Esophagus squamous epithelium (tissue), 5 donors: ENCODE measurements around the gene NF2. TPM values are rescaled to one million over a fixed set of nuclear protein-coding genes. Genes with fewer than 3 reads are reported as not detected.

Source experiments
- DNase-seq: peaks from one replicate; lab custom pipeline; 2025; lab: John Stamatoyannopoulos, UW
- H3K27ac ChIP-seq, 4 donors: fragments of 200-600 bp; sonication (generic); one replicate each; pipeline ENCODE4 v1.5.1; 2016 to 2019; ENCODE audit warnings: mild to moderate bottlenecking in 1 of 4
- H3K27me3 ChIP-seq, 4 donors: fragments of 200-600 bp; sonication (generic); 1 replicate in 3 of 4; 2 replicates in 1 of 4; pipeline versions ENCODE4 v1.5.1 to v1.6.0; 2017 to 2021; ENCODE audit warnings: antibody characterized with exemption in 1 of 4
- H3K36me3 ChIP-seq, 3 donors: fragments of 200-600 bp; sonication (generic); one replicate each; pipeline ENCODE4 v1.5.1; 2016 to 2019
- H3K4me1 ChIP-seq, 3 donors: fragments of 200-600 bp; sonication (generic); one replicate each; pipeline ENCODE4 v1.5.1; 2017 to 2019
- H3K4me3 ChIP-seq, 4 donors: fragments of 200-600 bp; sonication (generic); 1 replicate in 3 of 4; 2 replicates in 1 of 4; pipeline ENCODE4 v1.5.1; 2016 to 2019; ENCODE audit warnings: mild to moderate bottlenecking in 2 of 4, moderate library complexity in 1 of 4
- H3K9me3 ChIP-seq, 3 donors: fragments of 200-600 bp; sonication (generic); one replicate each; pipeline ENCODE4 v1.5.1; 2016 to 2019
- POLR2A ChIP-seq, 4 donors: fragments of 450-650 bp; IDR thresholded peaks; one replicate each; pipeline ENCODE4 v1.6.1; 2017; ENCODE audit warnings: antibody characterized with exemption in 4 of 4, mild to moderate bottlenecking in 4 of 4, moderate library complexity in 3 of 4
- WGBS, 2 donors: methylation state at CpG; one replicate each; pipeline ENCODE4 v1.1.5; 2018; 5-methylcytosine and 5-hydroxymethylcytosine counted together
- intact Hi-C: fragments of 100-400 bp; cut with DNase I; formaldehyde crosslinking; loops from one replicate; pipeline ENCODE4 v1.15.0; 2022
- total RNA-seq, 4 donors: library from RNA; depleted of rRNA; stranded (reverse); fragments of >200 nt; gene quantifications; one replicate each; pipeline ENCODE4 v1.1.0, GENCODE V29; 2016
- TF ChIP-seq, protein P1 (sequence below), 6 experiments: fragments of 450-650 bp in 4 of 6; fragments of 200-600 bp in 2 of 6; sonication (generic) in 2 of 6; IDR thresholded peaks; one replicate each; pipeline ENCODE4 v1.5.1; 2016 to 2019; ENCODE audit warnings: antibody characterized with exemption in 6 of 6, mild to moderate bottlenecking in 4 of 6, moderate library complexity in 4 of 6
- donor health status: DM: yes; HTN: yes; CAD: no.

Gene NF2
- total RNA-seq, 4 donors from 2014 or later = 25.8 to 45.3 (median 34.1) TPM

DNA sequence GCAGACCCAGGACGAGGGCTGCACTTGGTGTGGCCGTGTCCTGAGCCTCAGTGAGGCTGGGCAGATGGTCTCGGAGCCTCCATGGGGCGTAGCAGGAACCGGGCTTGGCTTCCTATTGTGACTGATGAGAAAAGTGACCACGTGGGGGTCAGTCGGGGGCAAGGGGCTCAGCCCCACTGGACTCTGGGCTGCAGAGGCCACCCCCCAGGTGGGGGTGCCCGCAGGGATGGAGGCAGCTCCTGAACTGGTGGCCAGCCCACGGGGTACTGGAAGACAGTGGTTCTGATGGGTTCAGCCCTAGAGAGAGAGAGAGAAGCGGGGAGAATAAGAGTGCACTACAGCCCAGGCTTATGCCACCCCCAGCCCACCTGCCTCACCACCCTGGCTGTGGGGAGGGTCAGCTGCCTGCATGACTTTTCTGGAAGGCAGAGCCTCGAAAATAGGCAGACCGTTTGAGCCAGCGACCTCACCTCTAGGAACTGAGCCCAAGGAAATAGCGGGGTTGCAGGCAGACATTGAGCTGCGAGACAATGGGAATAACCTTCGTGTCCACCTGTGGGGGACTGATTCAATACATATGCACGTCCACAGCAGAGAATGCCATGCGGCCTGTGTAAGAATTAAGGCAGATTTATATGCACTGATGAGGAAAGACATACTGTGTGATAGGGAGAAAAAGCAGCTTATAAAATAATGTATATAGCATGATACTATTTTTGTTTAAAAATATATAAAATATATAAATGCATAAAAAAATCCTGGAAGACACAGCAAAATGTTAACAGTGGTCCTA, 127.8 kb downstream of the NF2 start:
- Histone ChIP-seq H3K4me1 (peaks cover 0 to 25% (median 10%) of the 10 kb centered on the region in 3 donors), H3K36me3 (peaks cover 0 to 12% (median 5%) of the 10 kb centered on the region in 3 donors), H3K27ac (no peak overlapping the region), H3K27me3 (peaks cover 0 to 6% (median 0%) of the 10 kb centered on the region in 4 donors), H3K9me3 (no peaks in the 10 kb centered on the region), H3K4me3 (no peak overlapping the region)
- 77 to 80% methylated on average over 12 to 15 of the region's 18 CpGs for WGBS, 2 donors
- TF ChIP-seq, protein P1, sequence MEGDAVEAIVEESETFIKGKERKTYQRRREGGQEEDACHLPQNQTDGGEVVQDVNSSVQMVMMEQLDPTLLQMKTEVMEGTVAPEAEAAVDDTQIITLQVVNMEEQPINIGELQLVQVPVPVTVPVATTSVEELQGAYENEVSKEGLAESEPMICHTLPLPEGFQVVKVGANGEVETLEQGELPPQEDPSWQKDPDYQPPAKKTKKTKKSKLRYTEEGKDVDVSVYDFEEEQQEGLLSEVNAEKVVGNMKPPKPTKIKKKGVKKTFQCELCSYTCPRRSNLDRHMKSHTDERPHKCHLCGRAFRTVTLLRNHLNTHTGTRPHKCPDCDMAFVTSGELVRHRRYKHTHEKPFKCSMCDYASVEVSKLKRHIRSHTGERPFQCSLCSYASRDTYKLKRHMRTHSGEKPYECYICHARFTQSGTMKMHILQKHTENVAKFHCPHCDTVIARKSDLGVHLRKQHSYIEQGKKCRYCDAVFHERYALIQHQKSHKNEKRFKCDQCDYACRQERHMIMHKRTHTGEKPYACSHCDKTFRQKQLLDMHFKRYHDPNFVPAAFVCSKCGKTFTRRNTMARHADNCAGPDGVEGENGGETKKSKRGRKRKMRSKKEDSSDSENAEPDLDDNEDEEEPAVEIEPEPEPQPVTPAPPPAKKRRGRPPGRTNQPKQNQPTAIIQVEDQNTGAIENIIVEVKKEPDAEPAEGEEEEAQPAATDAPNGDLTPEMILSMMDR (IDR thresholded peaks at IDR 0.05) = no peak
- no peak for TF ChIP-seq POLR2A (IDR thresholded peaks at IDR 0.05)
- no peak for DNase-seq
- intact Hi-C loops = no loop called here

DNA sequence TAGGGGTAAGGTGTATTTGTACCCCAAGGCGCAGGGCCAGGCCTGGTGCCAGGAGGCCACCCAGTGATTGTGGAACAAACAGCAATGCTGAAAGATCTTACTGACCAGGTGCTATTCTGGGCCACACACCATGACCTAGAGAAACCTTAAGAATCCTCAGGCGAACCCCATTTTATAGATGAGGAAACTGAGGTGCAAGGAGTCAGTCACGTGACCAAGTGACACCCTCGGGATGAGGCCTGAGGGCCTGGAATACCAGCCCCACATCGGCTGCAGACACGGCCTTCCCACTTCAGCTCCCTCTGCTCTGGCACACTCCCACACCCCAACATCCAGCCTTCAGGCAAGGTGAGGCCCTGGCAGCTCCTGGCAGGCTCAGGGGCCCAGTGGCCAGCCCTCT, 129.4 kb downstream of the NF2 start:
- H3K4me3 ChIP-seq = no peak overlapping the region
- no peaks in the 10 kb centered on the region for H3K9me3 ChIP-seq
- H3K27me3 ChIP-seq = no peaks in the 10 kb centered on the region
- TF ChIP-seq POLR2A (IDR thresholded peaks at IDR 0.05) = no peak
- TF ChIP-seq, protein P1 (IDR thresholded peaks at IDR 0.05) = no peak
- no peak for DNase-seq
- peaks cover 0 to 17% (median 5%) of the 10 kb centered on the region in 3 donors for H3K36me3 ChIP-seq
- no peak overlapping the region for H3K27ac ChIP-seq
- 68 to 83% methylated on average over 1 to 4 of the region's 6 CpGs for WGBS, 2 donors
- peaks cover 0 to 19% (median 10%) of the 10 kb centered on the region in 3 donors for H3K4me1 ChIP-seq
- intact Hi-C loops = no loop called here

DNA sequence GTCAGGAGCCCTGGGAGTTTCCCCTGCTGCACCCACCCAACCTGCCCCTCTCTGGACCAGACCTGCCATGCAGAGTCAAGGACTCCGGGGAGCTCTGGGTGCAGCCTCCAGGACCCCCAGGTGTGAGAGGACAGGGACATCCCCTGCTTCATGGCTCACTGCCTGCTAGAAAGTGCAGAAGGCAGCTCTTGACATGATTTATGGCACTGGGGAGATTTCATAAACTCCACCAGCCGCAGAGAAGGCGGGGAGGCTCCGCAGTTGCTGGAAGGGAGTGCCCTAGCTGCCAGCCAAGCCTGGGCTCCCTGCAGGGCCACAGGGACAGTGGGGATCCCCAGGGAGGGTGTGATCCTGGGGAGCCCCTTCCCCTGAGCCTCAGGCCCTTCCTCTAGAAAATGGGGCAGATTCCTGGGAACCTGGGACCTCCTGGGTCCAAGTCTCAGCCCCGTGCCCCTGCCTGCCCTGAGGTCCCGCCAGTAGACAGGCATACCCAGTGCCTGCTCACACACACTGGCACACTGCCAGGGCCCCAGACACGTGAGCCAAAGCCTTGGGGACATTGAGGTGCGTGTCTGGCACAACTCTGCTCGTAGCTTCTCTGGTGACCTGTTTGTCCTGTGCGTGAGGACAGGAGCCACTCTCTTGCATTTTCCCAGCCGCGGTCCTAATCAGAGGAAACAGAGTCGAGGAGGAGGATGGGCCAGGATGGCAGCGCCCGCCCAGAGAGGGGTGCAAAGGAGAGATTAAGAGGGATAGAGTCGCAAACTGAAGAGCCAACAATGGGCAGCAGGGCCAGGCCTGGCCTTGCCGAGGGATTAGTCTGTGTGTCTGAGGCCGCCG, 130.1 kb downstream of the NF2 start:
- intact Hi-C loops = no loop called here
- TF ChIP-seq, protein P1 (IDR thresholded peaks at IDR 0.05) = no peak
- TF ChIP-seq POLR2A (IDR thresholded peaks at IDR 0.05) = no peak
- 37 to 45% methylated on average over 9 of the region's 19 CpGs for WGBS, 2 donors
- H3K4me3 ChIP-seq = no peak overlapping the region
- no peaks in the 10 kb centered on the region for H3K9me3 ChIP-seq
- DNase-seq = no peak
- no peaks in the 10 kb centered on the region for H3K27me3 ChIP-seq
- H3K36me3 ChIP-seq = peaks cover 0 to 24% (median 5%) of the 10 kb centered on the region in 3 donors
- H3K27ac ChIP-seq = no peak overlapping the region
- peaks cover 0 to 19% (median 10%) of the 10 kb centered on the region in 3 donors for H3K4me1 ChIP-seq

DNA sequence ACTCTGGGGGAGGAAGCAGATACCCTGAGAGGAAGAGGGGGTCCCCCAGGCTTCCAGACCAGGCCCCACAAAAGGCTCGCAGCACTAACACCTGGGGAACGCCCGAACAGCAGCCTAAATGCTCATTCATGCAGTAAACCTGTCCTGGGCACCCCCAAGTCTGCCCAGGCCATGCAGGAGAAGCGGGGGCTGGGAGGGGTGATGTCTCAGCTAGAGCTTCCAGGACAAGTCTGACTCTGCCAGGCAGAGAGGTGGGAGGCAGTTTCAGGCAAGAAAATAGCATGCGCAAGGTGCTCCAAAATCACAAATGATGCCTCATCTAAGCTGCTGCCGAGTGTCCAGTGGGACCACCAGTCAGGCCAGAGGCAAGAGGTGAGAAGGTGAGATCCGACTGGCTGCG, 131.0 kb downstream of the NF2 start:
- H3K36me3 ChIP-seq = peaks cover 0 to 33% (median 8%) of the 10 kb centered on the region in 3 donors
- 85 to 91% methylated on average over 4 of the region's 8 CpGs for WGBS, 2 donors

More for the DNA sequence above, 131.0 kb downstream of the NF2 start:
- Histone ChIP-seq H3K4me3 (no peak overlapping the region), H3K9me3 (no peaks in the 10 kb centered on the region), H3K27ac (no peak overlapping the region), H3K4me1 (peaks cover 0 to 19% (median 10%) of the 10 kb centered on the region in 3 donors), H3K27me3 (no peaks in the 10 kb centered on the region)
- TF ChIP-seq, protein P1 (IDR thresholded peaks at IDR 0.05) = no peak
- TF ChIP-seq POLR2A (IDR thresholded peaks at IDR 0.05) = no peak
- intact Hi-C loops = no loop called here
- DNase-seq = no peak
